H1 (cell line): ENCODE data around the gene SKIC3. TPM values are rescaled to one million over a fixed set of nuclear protein-coding genes. Genes with fewer than 3 reads are reported as not detected.

ENCODE experiments used
- CTCF ChIA-PET: fragments of 300-600 bp; sonication (Branson Sonifier 250); formaldehyde crosslinking; loops from one replicate; lab custom pipeline; 2021; ENCODE audit not compliant: partially characterized antibody; lab: Charles Lee
- POLR2A ChIA-PET: fragments of 300-600 bp; sonication (Branson Sonifier 250); formaldehyde crosslinking; loops from one replicate; lab custom pipeline; 2021; ENCODE audit warnings: inconsistent platforms; ENCODE audit not compliant: partially characterized antibody; lab: Charles Lee
- DNase-seq, 2 experiments: peaks; one replicate each; pipeline versions ENCODE4 v3.0.0 to v3.0.0-alpha.2; 2010 to 2022; ENCODE audit warnings: low spot score in 2 of 2, low read depth in 1 of 2, mixed read lengths in 1 of 2
- FAIRE-seq: peaks from 2 replicates; lab custom pipeline; 2011; peaks lifted over from hg19 to GRCh38; lab: Jason Lieb, UNC
- H2AFZ ChIP-seq: 2 replicates; pipeline ENCODE4 v1.8.1; 2012; ENCODE audit warnings: low read length, inconsistent platforms
- H2AK5ac ChIP-seq: 2 replicates; pipeline ENCODE4 v1.6.1; 2013; ENCODE audit warnings: low read depth, low read length
- H2BK120ac ChIP-seq: replicated peaks from 2 replicates; pipeline ENCODE3; 2013; ENCODE audit warnings: low read depth, low read length, inconsistent platforms
- H2BK12ac ChIP-seq: 2 replicates; pipeline ENCODE4 v1.6.1; 2013; ENCODE audit warnings: low read depth, low read length
- H2BK15ac ChIP-seq: 2 replicates; pipeline ENCODE4 v1.6.1; 2013; ENCODE audit warnings: low read length
- H2BK20ac ChIP-seq: 2 replicates; pipeline ENCODE4 v1.6.1; 2013; ENCODE audit warnings: low read length
- H2BK5ac ChIP-seq: 2 replicates; pipeline ENCODE4 v1.6.1; 2013; ENCODE audit warnings: low read depth, low read length
- H3K14ac ChIP-seq: 2 replicates; pipeline ENCODE4 v1.6.1; 2013; ENCODE audit warnings: inconsistent platforms; ENCODE audit not compliant: insufficient read length
- H3K18ac ChIP-seq: 2 replicates; pipeline ENCODE4 v1.6.1; 2013; ENCODE audit warnings: low read length; ENCODE audit errors: extremely low read depth
- H3K23ac ChIP-seq: 2 replicates; pipeline ENCODE4 v1.6.1; 2013; ENCODE audit warnings: inconsistent platforms; ENCODE audit not compliant: insufficient read length
- H3K23me2 ChIP-seq: 2 replicates; pipeline ENCODE4 v1.6.1; 2013; ENCODE audit warnings: low read depth, low read length
- H3K27ac ChIP-seq: 2 replicates; pipeline ENCODE4 v1.6.1; 2011; ENCODE audit warnings: low read depth, low read length, inconsistent platforms
- H3K27me3 ChIP-seq, 4 experiments: replicated peaks in 1 of 4; 1 replicate in 1 of 4; 2 replicates in 3 of 4; pipeline versions ENCODE4 v1.6.1 to v1.8.1; 2011 to 2013; ENCODE audit warnings: low read length in 3 of 4, mild to moderate bottlenecking in 3 of 4, inconsistent platforms in 2 of 4, mixed read lengths in 2 of 4, moderate library complexity in 1 of 4; ENCODE audit not compliant: control insufficient read depth in 3 of 4, insufficient read depth in 3 of 4; ENCODE audit errors: extremely low read depth in 1 of 4
- H3K36me3 ChIP-seq, 4 experiments: 2 replicates each; pipeline versions ENCODE4 v1.6.1 to v1.8.1; 2011 to 2013; ENCODE audit warnings: mild to moderate bottlenecking in 4 of 4, low read length in 3 of 4, moderate library complexity in 2 of 4, control low read depth in 1 of 4, inconsistent platforms in 1 of 4; ENCODE audit not compliant: insufficient read depth in 4 of 4, control insufficient read depth in 2 of 4
- H3K4ac ChIP-seq: replicated peaks from 2 replicates; pipeline ENCODE3; 2013; ENCODE audit warnings: low read length, low read depth, mixed read lengths, inconsistent platforms; ENCODE audit not compliant: insufficient read length
- H3K4me1 ChIP-seq, 4 experiments: replicated peaks in 1 of 4; 1 replicate in 1 of 4; 2 replicates in 3 of 4; pipeline versions ENCODE4 v1.6.1 to v1.8.1; 2011 to 2013; ENCODE audit warnings: low read length in 3 of 4, inconsistent platforms in 2 of 4, mixed read lengths in 1 of 4; ENCODE audit not compliant: insufficient read depth in 4 of 4, control insufficient read depth in 3 of 4
- H3K4me2 ChIP-seq, 2 experiments: 2 replicates each; pipeline versions ENCODE4 v1.6.1 to v1.8.1; 2011 to 2013; ENCODE audit warnings: low read depth in 2 of 2, low read length in 2 of 2, control low read depth in 1 of 2, inconsistent platforms in 1 of 2, mild to moderate bottlenecking in 1 of 2; ENCODE audit not compliant: insufficient read depth in 1 of 2
- H3K4me3 ChIP-seq, 4 experiments: fragments of 200-600, 300-600 bp in 1 of 4; sonication (generic), shearing (Covaris generic), sonication (Bioruptor Twin) in 1 of 4; 2 replicates each; pipeline versions ENCODE4 v1.5.1 to v1.8.1; 2011 to 2016; ENCODE audit warnings: low read length in 4 of 4, low read depth in 3 of 4, control low read depth in 2 of 4, inconsistent platforms in 2 of 4, mild to moderate bottlenecking in 2 of 4, mixed read lengths in 1 of 4, moderate library complexity in 1 of 4; ENCODE audit not compliant: insufficient read depth in 2 of 4; ENCODE audit errors: extremely low read depth in 1 of 4
- H3K56ac ChIP-seq: replicated peaks from 2 replicates; pipeline ENCODE3; 2013; ENCODE audit warnings: low read depth, mild to moderate bottlenecking, mixed read lengths, low read length, inconsistent platforms; ENCODE audit not compliant: insufficient read length
- H3K79me1 ChIP-seq: 2 replicates; pipeline ENCODE4 v1.6.1; 2013; ENCODE audit warnings: low read depth, low read length, control low read depth
- H3K79me2 ChIP-seq, 2 experiments: 2 replicates each; pipeline versions ENCODE4 v1.6.1 to v1.8.1; 2012 to 2013; ENCODE audit warnings: low read length in 2 of 2, mild to moderate bottlenecking in 2 of 2, inconsistent platforms in 1 of 2; ENCODE audit not compliant: insufficient read depth in 2 of 2, control insufficient read depth in 1 of 2
- H3K9ac ChIP-seq, 4 experiments: replicated peaks in 1 of 4; 1 replicate in 1 of 4; 2 replicates in 3 of 4; pipeline versions ENCODE4 v1.6.1 to v1.8.1; 2011 to 2013; ENCODE audit warnings: low read depth in 3 of 4, low read length in 3 of 4, control low read depth in 2 of 4, mild to moderate bottlenecking in 2 of 4, moderate library complexity in 2 of 4, inconsistent platforms in 1 of 4; ENCODE audit errors: extremely low read depth in 1 of 4
- H3K9me3 ChIP-seq, 2 experiments: 2 replicates each; pipeline versions ENCODE4 v1.6.1 to v1.8.1; 2012 to 2013; ENCODE audit warnings: mild to moderate bottlenecking in 2 of 2, moderate library complexity in 2 of 2, control low read depth in 1 of 2, inconsistent platforms in 1 of 2, low read depth in 1 of 2, low read length in 1 of 2, mixed read lengths in 1 of 2; ENCODE audit not compliant: insufficient read depth in 2 of 2
- H4K20me1 ChIP-seq, 2 experiments: replicated peaks in 1 of 2; 2 replicates each; pipeline versions ENCODE3 to v1.8.1; 2011 to 2013; ENCODE audit warnings: inconsistent platforms in 2 of 2, low read length in 2 of 2, mild to moderate bottlenecking in 1 of 2; ENCODE audit not compliant: insufficient read depth in 2 of 2, control insufficient read depth in 1 of 2
- H4K5ac ChIP-seq: 2 replicates; pipeline ENCODE4 v1.6.1; 2013; ENCODE audit warnings: low read length, low read depth, mixed read lengths, inconsistent platforms; ENCODE audit not compliant: insufficient read length
- H4K8ac ChIP-seq: 2 replicates; pipeline ENCODE4 v1.8.0; 2013; ENCODE audit warnings: mild to moderate bottlenecking, moderate library complexity, low read length, inconsistent platforms; ENCODE audit not compliant: insufficient read depth; ENCODE audit errors: extremely low read depth
- H4K91ac ChIP-seq: replicated peaks from 2 replicates; pipeline ENCODE3; 2013; ENCODE audit warnings: low read length, mixed read lengths, inconsistent platforms; ENCODE audit not compliant: insufficient read length
- CBX8 ChIP-seq: fragments of 300-800, 300-1000 bp; sonication (generic); IDR thresholded peaks from 2 replicates; pipeline ENCODE4 v1.7.1; 2016; ENCODE audit warnings: low read depth, low read length, borderline replicate concordance
- CTCF ChIP-seq, 3 experiments: IDR thresholded peaks; 1 replicate in 2 of 3; 2 replicates in 1 of 3; pipeline versions ENCODE4 v1.5.1 to v1.6.1; 2011; ENCODE audit warnings: low read length in 3 of 3, mild to moderate bottlenecking in 3 of 3, inconsistent platforms in 2 of 3, low read depth in 1 of 3, moderate library complexity in 1 of 3; ENCODE audit not compliant: insufficient read depth in 1 of 3; ENCODE audit errors: control extremely low read depth in 1 of 3
- RAD21 ChIP-seq, 2 experiments: IDR thresholded peaks in 1 of 2; conservative IDR thresholded peaks in 1 of 2; 2 replicates each; pipeline ENCODE4 v1.6.1; 2011; ENCODE audit warnings: low read depth in 2 of 2, low read length in 2 of 2, improper control_type of control experiment in 1 of 2, inconsistent platforms in 1 of 2, mild to moderate bottlenecking in 1 of 2, moderate library complexity in 1 of 2
- WGBS, 2 experiments: shearing (Covaris generic) in 1 of 2; methylation state at CpG; one replicate each; pipeline versions ENCODE4 v1.1.6 to v1.1.7; 2013 to 2015; ENCODE audit warnings: low lambda C conversion rate in 2 of 2, mixed read lengths in 2 of 2, inconsistent platforms in 1 of 2, low coverage in 1 of 2, missing lambda C conversion rate in 1 of 2; ENCODE audit not compliant: insufficient replicate concordance in 2 of 2, insufficient coverage in 1 of 2, insufficient read length in 1 of 2; ENCODE audit errors: extremely low coverage in 1 of 2, missing lambda C conversion rate in 1 of 2; 5-methylcytosine and 5-hydroxymethylcytosine counted together
- polyA plus RNA-seq, 7 experiments: library from polyadenylated mRNA; depleted of rRNA in 3 of 7; stranded (reverse) in 5 of 7; unstranded in 2 of 7; fragments of >200 nt in 5 of 7; fragments of 200-250 nt in 2 of 7; gene quantifications; 1 replicate in 5 of 7; 2 replicates in 1 of 7; 4 replicates in 1 of 7; pipeline versions ENCODE4 v1.2.1 to v1.2.3, GENCODE V29; 2011 to 2013; ENCODE audit warnings: missing spikeins in 2 of 7, mixed read lengths in 2 of 7
- total RNA-seq: library from RNA; stranded (reverse); fragmentation: NEBNext Ultra II Directional; extraction: Animal tissue kit (Norgen Biotek cat#: 25700); gene quantifications from 2 replicates; pipeline ENCODE4 v1.2.1, GENCODE V29; 2021

SKIC3 gene
- total and polyA plus RNA-seq, 2 of the 8 experiments (the other 6 are each of a cell fraction or from before 2014, with no cell fraction given) = 13.7 to 53.7 TPM

GRCh38 chr5:95599252-95599651, 44.5 kb upstream of the SKIC3 start:
- POLR2A ChIA-PET = no interaction called here
- no peak overlapping the region for H3K23ac ChIP-seq
- no peaks in the 10 kb centered on the region for H3K27me3 ChIP-seq
- no peak overlapping the region for H3K27ac ChIP-seq
- H3K9ac ChIP-seq = no peak overlapping the region
- no peaks in the 10 kb centered on the region; a peak in 2 of 8 replicates for H3K36me3 ChIP-seq
- no peak overlapping the region for H2BK20ac ChIP-seq
- TF ChIP-seq CTCF (IDR thresholded peaks at IDR 0.05; ENCODE audit: control extremely low read depth in 1 of 3, insufficient read depth in 1 of 3, low read depth in 1 of 3, low read length in 3 of 3) = peak in 2 of 3 experiments; percentile 10 to 22; a peak in 2 of 4 replicates
- TF ChIP-seq RAD21 (IDR thresholded peaks at IDR 0.05 in 1 of 2, conservative IDR thresholded peaks at IDR 0.05 in 1 of 2; ENCODE audit: low read depth in 2 of 2, low read length in 2 of 2) = peak; percentile 16 to 36; a peak in 1 of 4 replicates
- TF ChIP-seq CBX8 = no peak
- H3K4me3 ChIP-seq = no peak overlapping the region
- no peaks in the 10 kb centered on the region for H3K9me3 ChIP-seq
- FAIRE-seq (no peak), DNase-seq (no peak)
- H3K79me1 ChIP-seq = no peaks in the 10 kb centered on the region
- H3K14ac ChIP-seq = no peak overlapping the region
- H4K91ac ChIP-seq = no peak overlapping the region
- H4K8ac ChIP-seq = no peak overlapping the region
- WGBS, 2 experiments = 100% methylated on average over 1 of the region's 1 CpG; no CpG with 5 or more reads in 1 of the 2 experiments
- no peaks in the 10 kb centered on the region for H4K20me1 ChIP-seq
- no peak overlapping the region for H2AK5ac ChIP-seq
- H2BK15ac ChIP-seq = no peak overlapping the region
- no peak overlapping the region for H2BK5ac ChIP-seq
- no peaks in the 10 kb centered on the region for H3K79me2 ChIP-seq
- H2BK120ac ChIP-seq = no peak overlapping the region
- no peak overlapping the region for H2BK12ac ChIP-seq
- H3K4ac ChIP-seq = no peak overlapping the region
- H4K5ac ChIP-seq = no peak overlapping the region
- no peak overlapping the region for H3K4me2 ChIP-seq
- CTCF ChIA-PET = interaction anchor here (0.7 kb wide), 1 partner anchor 10 kb away, joined by 3 read pairs; no protein-coding TSS in a partner anchor
- no peaks in the 10 kb centered on the region for H3K4me1 ChIP-seq
- no peaks in the 10 kb centered on the region for H3K23me2 ChIP-seq
- H3K18ac ChIP-seq = no peak overlapping the region
- H3K56ac ChIP-seq = no peak overlapping the region
- H2AFZ ChIP-seq = no peak overlapping the region
